T-helper 2 cell (primary cell): Measurements from ENCODE around the gene DUOX2.
A peak's percentile ranks its signal among the peaks of the same experiment; 100 is the strongest.
"Not testable (repeated sequence)": the region's sequence is repeated elsewhere in the genome, so short reads cannot be mapped to it uniquely, and the experiment has no call there.

Experiments
- DNase-seq, 5 experiments: peaks; one replicate each; pipeline versions ENCODE4 v3.0.0 to v3.0.0-alpha.2; 2012 to 2022

Gene DUOX2

GRCh38 chr15:45064386-45064785 is 49.6 kb downstream of the DUOX2 start:
- no peak for DNase-seq

GRCh38 chr15:45062301-45062700 is 51.7 kb downstream of the DUOX2 start:
- DNase-seq, result not testable (repeated sequence)

- not testable (repeated sequence) for DNase-seq
Observed at GRCh38 chr15:45058690-45059675, 55.0 kb downstream of the DUOX2 start.

GRCh38 chr15:45052676-45053075 is 61.3 kb downstream of the DUOX2 start:
- not testable (repeated sequence) for DNase-seq

GRCh38 chr15:45050587-45050986 is 63.4 kb downstream of the DUOX2 start:
- DNase-seq, result no peak

- peak in 1 of 5 experiments; percentile 45 for DNase-seq
Observed at GRCh38 chr15:45048794-45049631, 65.0 kb downstream of the DUOX2 start.

- DNase-seq, result not testable (repeated sequence)
Observed at GRCh38 chr15:45048449-45048793, 65.6 kb downstream of the DUOX2 start.

- DNase-seq, result not testable (repeated sequence)
Observed at GRCh38 chr15:45044270-45044669, 69.7 kb downstream of the DUOX2 start.

- not testable (repeated sequence) for DNase-seq
Observed at GRCh38 chr15:45042859-45043258, 71.1 kb downstream of the DUOX2 start.
